ENCODE measurements around the gene HIC2.
"Not testable (repeated sequence)": the region's sequence is repeated elsewhere in the genome, so short reads cannot be mapped to it uniquely, and the experiment has no call there.

The HIC2 gene

GRCh38 chr22:21434378-21435233 lies 17.4 kb downstream of the HIC2 start:
- not testable (repeated sequence) for DNase-seq (ENCODE audit: low spot score)

GRCh38 chr22:21435998-21436810 lies 19.0 kb downstream of the HIC2 start:
- DNase-seq (ENCODE audit: low spot score): not testable (repeated sequence)

GRCh38 chr22:21438013-21438412 lies 20.8 kb downstream of the HIC2 start:
- DNase-seq (ENCODE audit: low spot score): not testable (repeated sequence)

- DNase-seq (ENCODE audit: low spot score): not testable (repeated sequence)
Observed at GRCh38 chr22:21440018-21440636, 23.0 kb downstream of the HIC2 start.

- not testable (repeated sequence) for DNase-seq (ENCODE audit: low spot score)
Observed at GRCh38 chr22:21440676-21441075, 23.5 kb downstream of the HIC2 start.

GRCh38 chr22:21441170-21441569 lies 24.0 kb downstream of the HIC2 start:
- not testable (repeated sequence) for DNase-seq (ENCODE audit: low spot score)

GRCh38 chr22:21442123-21442522 lies 25.0 kb downstream of the HIC2 start:
- DNase-seq (ENCODE audit: low spot score): not testable (repeated sequence)

GRCh38 chr22:21442646-21443045 lies 25.5 kb downstream of the HIC2 start:
- not testable (repeated sequence) for DNase-seq (ENCODE audit: low spot score)

GRCh38 chr22:21443057-21443734 lies 26.0 kb downstream of the HIC2 start:
- DNase-seq (ENCODE audit: low spot score): no peak

- no peak for DNase-seq (ENCODE audit: low spot score)
Observed at GRCh38 chr22:21443735-21444421, 26.7 kb downstream of the HIC2 start.

GRCh38 chr22:21444701-21445436 lies 27.7 kb downstream of the HIC2 start:
- no peak for DNase-seq (ENCODE audit: low spot score)

- DNase-seq (ENCODE audit: low spot score): no peak
Observed at GRCh38 chr22:21445437-21446127, 28.4 kb downstream of the HIC2 start.

GRCh38 chr22:21446128-21446826 lies 29.1 kb downstream of the HIC2 start:
- DNase-seq (ENCODE audit: low spot score): no peak

- no peak for DNase-seq (ENCODE audit: low spot score)
Observed at GRCh38 chr22:21446827-21447690, 29.9 kb downstream of the HIC2 start.

- DNase-seq (ENCODE audit: low spot score): no peak
Observed at GRCh38 chr22:21447694-21448402, 30.7 kb downstream of the HIC2 start.

GRCh38 chr22:21448627-21449416 lies 31.7 kb downstream of the HIC2 start:
- DNase-seq (ENCODE audit: low spot score): no peak

Measured in cerebellar cortex (tissue), 1 donor.